HEK293 (cell line): ENCODE data around the gene NFIL3.
A peak's percentile ranks its signal among the peaks of the same experiment; 100 is the strongest.

ENCODE experiments used
- FEZF1 ChIP-seq: fragments of 450-650 bp; formaldehyde crosslinking; IDR thresholded peaks from 2 replicates; pipeline ENCODE4 v1.5.1; 2016; ENCODE audit warnings: missing biosample characterization, missing genetic modification characterization
- GLI2 ChIP-seq: fragments of 450-650 bp; formaldehyde crosslinking; IDR thresholded peaks from 2 replicates; pipeline ENCODE4; 2017; ENCODE audit warnings: missing biosample characterization, missing genetic modification characterization, low read depth, borderline replicate concordance
- PRDM2 ChIP-seq: fragments of 450-650 bp; formaldehyde crosslinking; IDR thresholded peaks from 2 replicates; pipeline ENCODE4 v1.5.1; 2016; ENCODE audit warnings: missing biosample characterization, missing genetic modification characterization, borderline replicate concordance
- TRIM28 ChIP-seq: IDR thresholded peaks from 2 replicates; pipeline ENCODE4 v1.6.1; 2011; ENCODE audit warnings: low read length, control low read depth, borderline replicate concordance
- WT1 ChIP-seq: fragments of 450-650 bp; formaldehyde crosslinking; IDR thresholded peaks from 2 replicates; pipeline ENCODE4 v1.5.1; 2016; ENCODE audit warnings: missing biosample characterization, missing genetic modification characterization
- ZBTB17 ChIP-seq: fragments of 450-650 bp; formaldehyde crosslinking; IDR thresholded peaks from 2 replicates; pipeline ENCODE4 v1.5.1; 2016; ENCODE audit warnings: missing biosample characterization, missing genetic modification characterization
- ZFP3 ChIP-seq: fragments of 450-650 bp; formaldehyde crosslinking; IDR thresholded peaks from 2 replicates; pipeline ENCODE4 v1.5.1; 2016; ENCODE audit warnings: low read depth, missing biosample characterization, missing genetic modification characterization
- ZNF133 ChIP-seq: fragments of 450-650 bp; formaldehyde crosslinking; IDR thresholded peaks from 2 replicates; pipeline ENCODE4 v1.5.1; 2016; ENCODE audit warnings: missing biosample characterization, missing genetic modification characterization
- ZNF157 ChIP-seq: fragments of 450-650 bp; formaldehyde crosslinking; IDR thresholded peaks from 2 replicates; pipeline ENCODE4 v1.5.1; 2016; ENCODE audit warnings: missing biosample characterization, missing genetic modification characterization
- ZNF16 ChIP-seq: fragments of 450-650 bp; formaldehyde crosslinking; IDR thresholded peaks from 2 replicates; pipeline ENCODE4 v1.5.1; 2016; ENCODE audit warnings: low read depth, missing biosample characterization, missing genetic modification characterization
- ZNF169 ChIP-seq: fragments of 450-650 bp; formaldehyde crosslinking; IDR thresholded peaks from 2 replicates; pipeline ENCODE4 v1.5.1; 2016; ENCODE audit warnings: missing biosample characterization, missing genetic modification characterization
- ZNF19 ChIP-seq: fragments of 450-650 bp; formaldehyde crosslinking; IDR thresholded peaks from 2 replicates; pipeline ENCODE4; 2016; ENCODE audit warnings: missing biosample characterization, missing genetic modification characterization, low read depth
- ZNF221 ChIP-seq: fragments of 450-650 bp; formaldehyde crosslinking; IDR thresholded peaks from 2 replicates; pipeline ENCODE4 v1.5.1; 2017; ENCODE audit warnings: missing biosample characterization, missing genetic modification characterization, borderline replicate concordance
- ZNF239 ChIP-seq: fragments of 450-650 bp; formaldehyde crosslinking; IDR thresholded peaks from 2 replicates; pipeline ENCODE4 v1.5.1; 2016; ENCODE audit warnings: missing biosample characterization, missing genetic modification characterization
- ZNF324 ChIP-seq: fragments of 450-650 bp; formaldehyde crosslinking; IDR thresholded peaks from 2 replicates; pipeline ENCODE4 v1.5.1; 2016; ENCODE audit warnings: missing biosample characterization, missing genetic modification characterization
- ZNF366 ChIP-seq: fragments of 450-650 bp; formaldehyde crosslinking; conservative IDR thresholded peaks from 2 replicates; pipeline ENCODE4 v1.5.1; 2016; ENCODE audit warnings: missing biosample characterization, missing genetic modification characterization
- ZNF37A ChIP-seq: fragments of 450-650 bp; IDR thresholded peaks from 2 replicates; pipeline ENCODE4 v1.5.1; 2018; ENCODE audit warnings: missing biosample characterization, missing genetic modification characterization
- ZNF391 ChIP-seq: fragments of 450-650 bp; formaldehyde crosslinking; IDR thresholded peaks from 2 replicates; pipeline ENCODE4 v1.5.1; 2016; ENCODE audit warnings: low read depth, missing biosample characterization, missing genetic modification characterization, borderline replicate concordance
- ZNF398 ChIP-seq: fragments of 450-650 bp; formaldehyde crosslinking; IDR thresholded peaks from 2 replicates; pipeline ENCODE4 v1.5.1; 2017; ENCODE audit warnings: missing biosample characterization, missing genetic modification characterization
- ZNF416 ChIP-seq: fragments of 450-650 bp; formaldehyde crosslinking; IDR thresholded peaks from 2 replicates; pipeline ENCODE4 v1.5.1; 2016; ENCODE audit warnings: missing biosample characterization, missing genetic modification characterization
- ZNF510 ChIP-seq: fragments of 450-650 bp; formaldehyde crosslinking; IDR thresholded peaks from 2 replicates; pipeline ENCODE4 v1.5.1; 2018; ENCODE audit warnings: mild to moderate bottlenecking, missing genetic modification characterization, missing biosample characterization; ENCODE audit not compliant: insufficient replicate concordance
- ZNF514 ChIP-seq: fragments of 450-650 bp; formaldehyde crosslinking; IDR thresholded peaks from 2 replicates; pipeline ENCODE4 v1.5.1; 2016; ENCODE audit warnings: missing biosample characterization, missing genetic modification characterization
- ZNF555 ChIP-seq: fragments of 450-650 bp; formaldehyde crosslinking; conservative IDR thresholded peaks from 2 replicates; pipeline ENCODE4 v1.5.1; 2017; ENCODE audit warnings: missing biosample characterization, mild to moderate bottlenecking, missing genetic modification characterization, inconsistent platforms
- ZNF558 ChIP-seq: fragments of 450-650 bp; formaldehyde crosslinking; IDR thresholded peaks from 2 replicates; pipeline ENCODE4 v1.5.1; 2016; ENCODE audit warnings: missing biosample characterization, missing genetic modification characterization
- ZNF560 ChIP-seq: fragments of 450-650 bp; formaldehyde crosslinking; IDR thresholded peaks from 2 replicates; pipeline ENCODE4 v1.5.1; 2017; ENCODE audit warnings: missing biosample characterization, missing genetic modification characterization, borderline replicate concordance
- ZNF76 ChIP-seq: fragments of 450-650 bp; formaldehyde crosslinking; IDR thresholded peaks from 2 replicates; pipeline ENCODE4; 2016; ENCODE audit warnings: low read depth, missing biosample characterization, missing genetic modification characterization, borderline replicate concordance
- ZNF785 ChIP-seq: fragments of 450-650 bp; formaldehyde crosslinking; IDR thresholded peaks from 2 replicates; pipeline ENCODE4 v1.5.1; 2016; ENCODE audit warnings: missing biosample characterization, missing genetic modification characterization
- ZNF791 ChIP-seq: fragments of 450-650 bp; formaldehyde crosslinking; IDR thresholded peaks from 2 replicates; pipeline ENCODE4 v1.5.1; 2016; ENCODE audit warnings: missing biosample characterization, missing genetic modification characterization
- ZSCAN23 ChIP-seq: fragments of 450-650 bp; formaldehyde crosslinking; IDR thresholded peaks from 2 replicates; pipeline ENCODE4 v1.5.1; 2016; ENCODE audit warnings: missing biosample characterization, missing genetic modification characterization
- ZXDB ChIP-seq: fragments of 450-650 bp; formaldehyde crosslinking; IDR thresholded peaks from 2 replicates; pipeline ENCODE4 v1.5.1; 2016; ENCODE audit warnings: missing biosample characterization, missing genetic modification characterization
- TF ChIP-seq, protein P1 (sequence below): fragments of 450-650 bp; formaldehyde crosslinking; IDR thresholded peaks from 2 replicates; pipeline ENCODE4 v1.5.1; 2017; ENCODE audit warnings: missing biosample characterization, missing genetic modification characterization

NFIL3 gene

GRCh38 chr9:91424403-91425176 is 958 bp upstream of the NFIL3 start (continued):
- no peak for TF ChIP-seq PRDM2 (tag by site-specific recombination)
- no peak for TF ChIP-seq ZNF791 (tag by site-specific recombination)
- 0 out of 2 replicates have a peak, but pooled peaks have one; percentile 43 for TF ChIP-seq ZXDB
- TF ChIP-seq ZNF366, result no peak
- TF ChIP-seq ZNF555 (tag by site-specific recombination), result no peak
- no peak for TF ChIP-seq ZNF391 (tag by site-specific recombination)
- 0 out of 2 replicates have a peak, but pooled peaks have one; percentile 21 for TF ChIP-seq ZNF37A (tag by site-specific recombination)
- no peak for TF ChIP-seq ZNF76 (tag by site-specific recombination)
- TF ChIP-seq ZSCAN23 (tag by site-specific recombination), result no peak
- TF ChIP-seq ZNF133 (tag by site-specific recombination), result no peak
- TF ChIP-seq ZNF514 (tag by site-specific recombination), result no peak
- no peak for TF ChIP-seq ZNF19 (tag by site-specific recombination)
- TF ChIP-seq GLI2 (tag by site-specific recombination), result no peak
- TF ChIP-seq TRIM28, result no peak
- TF ChIP-seq FEZF1 (tag by site-specific recombination), result no peak
- no peak for TF ChIP-seq WT1
- no peak for TF ChIP-seq ZNF221 (tag by site-specific recombination)
- 0 out of 2 replicates have a peak, but pooled peaks have one; percentile 31 for TF ChIP-seq ZBTB17 (tag by site-specific recombination)
- no peak for TF ChIP-seq ZNF510
- TF ChIP-seq ZNF558, result no peak
- no peak for TF ChIP-seq ZNF157 (tag by site-specific recombination)
- TF ChIP-seq ZNF560 (tag by site-specific recombination), result no peak
- no peak for TF ChIP-seq ZNF16 (tag by site-specific recombination)
- TF ChIP-seq ZNF416 (tag by site-specific recombination), result no peak
- TF ChIP-seq ZNF169 (tag by site-specific recombination), result no peak
- TF ChIP-seq, protein P1, sequence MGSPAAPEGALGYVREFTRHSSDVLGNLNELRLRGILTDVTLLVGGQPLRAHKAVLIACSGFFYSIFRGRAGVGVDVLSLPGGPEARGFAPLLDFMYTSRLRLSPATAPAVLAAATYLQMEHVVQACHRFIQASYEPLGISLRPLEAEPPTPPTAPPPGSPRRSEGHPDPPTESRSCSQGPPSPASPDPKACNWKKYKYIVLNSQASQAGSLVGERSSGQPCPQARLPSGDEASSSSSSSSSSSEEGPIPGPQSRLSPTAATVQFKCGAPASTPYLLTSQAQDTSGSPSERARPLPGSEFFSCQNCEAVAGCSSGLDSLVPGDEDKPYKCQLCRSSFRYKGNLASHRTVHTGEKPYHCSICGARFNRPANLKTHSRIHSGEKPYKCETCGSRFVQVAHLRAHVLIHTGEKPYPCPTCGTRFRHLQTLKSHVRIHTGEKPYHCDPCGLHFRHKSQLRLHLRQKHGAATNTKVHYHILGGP (tag by site-specific recombination), result no peak
- no peak for TF ChIP-seq ZNF239
- no peak for TF ChIP-seq ZNF324 (tag by site-specific recombination)
- TF ChIP-seq ZFP3 (tag by site-specific recombination), result no peak
- TF ChIP-seq ZNF785 (tag by site-specific recombination), result no peak
- TF ChIP-seq ZNF398 (tag by site-specific recombination), result peak; percentile 84
